Tibial artery (tissue), 4 donors: ENCODE data around the gene NF2.

Source experiments
- DNase-seq, 2 donors: peaks; one replicate each; pipeline ENCODE4 v3.0.0-alpha.2; 2019
- H3K27ac ChIP-seq, 2 donors: fragments of 200-600 bp; sonication (generic) in 1 of 2; 1 replicate in 1 of 2; 2 replicates in 1 of 2; pipeline ENCODE4 v1.5.1; 2018 to 2019; ENCODE audit warnings: mild to moderate bottlenecking in 1 of 2
- H3K27me3 ChIP-seq, 2 donors: fragments of 200-600 bp; sonication (generic) in 1 of 2; one replicate each; pipeline versions ENCODE4 v1.5.1 to v1.6.0; 2016 to 2019
- H3K36me3 ChIP-seq, 3 donors: fragments of 200-600 bp; sonication (generic) in 2 of 3; one replicate each; pipeline ENCODE4 v1.5.1; 2016 to 2019; ENCODE audit warnings: mild to moderate bottlenecking in 2 of 3
- H3K4me1 ChIP-seq, 4 donors: fragments of 200-600 bp; sonication (generic) in 2 of 4; 1 replicate in 3 of 4; 2 replicates in 1 of 4; pipeline ENCODE4 v1.5.1; 2016 to 2019
- H3K4me3 ChIP-seq, 2 donors: fragments of 200-600 bp; sonication (generic) in 1 of 2; 1 replicate in 1 of 2; 2 replicates in 1 of 2; pipeline ENCODE4 v1.5.1; 2018 to 2019; ENCODE audit warnings: mild to moderate bottlenecking in 2 of 2
- H3K9me3 ChIP-seq, 3 donors: fragments of 200-600 bp; sonication (generic) in 1 of 3; one replicate each; pipeline ENCODE4 v1.5.1; 2016 to 2019
- CTCF ChIP-seq, 2 experiments: fragments of 200-600 bp in 1 of 2; fragments of 450-650 bp in 1 of 2; IDR thresholded peaks; one replicate each; pipeline ENCODE4 v1.5.1; 2017 to 2019; ENCODE audit warnings: antibody characterized with exemption in 2 of 2, mild to moderate bottlenecking in 1 of 2, moderate library complexity in 1 of 2
- intact Hi-C: fragments of 100-400 bp; cut with DNase I; formaldehyde crosslinking; loops from one replicate; pipeline ENCODE4 v1.15.0; 2023; ENCODE audit warnings: low total_unique reads

The NF2 gene

GRCh38 chr22:29567338-29567737, 36.1 kb upstream of the NF2 start:
- H3K9me3 ChIP-seq = no peaks in the 10 kb centered on the region
- no peak overlapping the region for H3K27ac ChIP-seq
- no peak for DNase-seq
- H3K4me1 ChIP-seq = no peaks in the 10 kb centered on the region
- intact Hi-C loops = no loop called here
- H3K27me3 ChIP-seq = no peaks in the 10 kb centered on the region
- TF ChIP-seq CTCF (IDR thresholded peaks at IDR 0.05) = no peak
- peaks cover 12 to 78% (median 43%) of the 10 kb centered on the region in 3 donors for H3K36me3 ChIP-seq
- no peak overlapping the region for H3K4me3 ChIP-seq

- Histone ChIP-seq H3K27ac (no peak overlapping the region), H3K4me1 (no peaks in the 10 kb centered on the region), H3K9me3 (no peaks in the 10 kb centered on the region), H3K27me3 (no peaks in the 10 kb centered on the region), H3K36me3 (peaks cover 12 to 62% (median 39%) of the 10 kb centered on the region in 3 donors), H3K4me3 (no peak overlapping the region)
- intact Hi-C loops = no loop called here
- DNase-seq = no peak
- TF ChIP-seq CTCF (IDR thresholded peaks at IDR 0.05) = no peak
Measured at GRCh38 chr22:29569011-29569678, 34.3 kb upstream of the NF2 start.

GRCh38 chr22:29570456-29570855, 33.0 kb upstream of the NF2 start:
- Histone ChIP-seq H3K27me3 (no peaks in the 10 kb centered on the region), H3K27ac (no peak overlapping the region), H3K9me3 (no peaks in the 10 kb centered on the region), H3K4me3 (no peak overlapping the region), H3K4me1 (no peaks in the 10 kb centered on the region), H3K36me3 (peaks cover 12 to 49% (median 29%) of the 10 kb centered on the region in 3 donors)
- intact Hi-C loops = no loop called here
- no peak for TF ChIP-seq CTCF (IDR thresholded peaks at IDR 0.05)
- DNase-seq = no peak

GRCh38 chr22:29570912-29571549, 32.4 kb upstream of the NF2 start:
- Histone ChIP-seq H3K27me3 (no peaks in the 10 kb centered on the region), H3K36me3 (peaks cover 12 to 43% (median 29%) of the 10 kb centered on the region in 3 donors), H3K4me3 (no peak overlapping the region), H3K27ac (no peak overlapping the region), H3K9me3 (no peaks in the 10 kb centered on the region), H3K4me1 (no peaks in the 10 kb centered on the region)
- DNase-seq = no peak
- intact Hi-C loops = no loop called here
- no peak for TF ChIP-seq CTCF (IDR thresholded peaks at IDR 0.05)

GRCh38 chr22:29574762-29575450, 28.5 kb upstream of the NF2 start:
- H3K4me3 ChIP-seq = no peak overlapping the region
- TF ChIP-seq CTCF (IDR thresholded peaks at IDR 0.05) = no peak
- intact Hi-C loops = no loop called here
- no peak for DNase-seq
- H3K27me3 ChIP-seq = no peaks in the 10 kb centered on the region
- no peaks in the 10 kb centered on the region for H3K4me1 ChIP-seq
- peaks cover 5 to 7% (median 7%) of the 10 kb centered on the region in 3 donors for H3K36me3 ChIP-seq
- H3K27ac ChIP-seq = no peak overlapping the region
- no peaks in the 10 kb centered on the region for H3K9me3 ChIP-seq
